ENCODE results near the gene ZNF292.
"Not testable (repeated sequence)": the region's sequence is repeated elsewhere in the genome, so short reads cannot be mapped to it uniquely, and the experiment has no call there.

The ZNF292 gene

GRCh38 chr6:87213364-87213763 is 58.0 kb downstream of the ZNF292 start:
- peak overlapping the region; percentile 28 for H3K27ac Mint-ChIP-seq
- H3K4me1 Mint-ChIP-seq (ENCODE audit: low read depth): peaks cover 30% of the 10 kb centered on the region
- no peaks in the 10 kb centered on the region for H3K27me3 Mint-ChIP-seq (ENCODE audit: low read depth)
- H3K4me3 Mint-ChIP-seq: no peak overlapping the region
- peaks cover 16% of the 10 kb centered on the region for H3K36me3 Mint-ChIP-seq (ENCODE audit: low read depth)
- H3K9me3 Mint-ChIP-seq: no peaks in the 10 kb centered on the region

GRCh38 chr6:87214831-87215230 is 59.5 kb downstream of the ZNF292 start:
- Mint-ChIP-seq H3K27me3 (ENCODE audit: low read depth) (no peaks in the 10 kb centered on the region), H3K36me3 (ENCODE audit: low read depth) (peaks cover 20% of the 10 kb centered on the region), H3K4me1 (ENCODE audit: low read depth) (peaks cover 23% of the 10 kb centered on the region), H3K9me3 (no peaks in the 10 kb centered on the region), H3K27ac (no peak overlapping the region), H3K4me3 (no peak overlapping the region)

GRCh38 chr6:87220997-87221396 is 65.6 kb downstream of the ZNF292 start:
- no peaks in the 10 kb centered on the region for H3K9me3 Mint-ChIP-seq
- H3K27me3 Mint-ChIP-seq (ENCODE audit: low read depth): no peaks in the 10 kb centered on the region
- H3K27ac Mint-ChIP-seq: no peak overlapping the region
- H3K4me3 Mint-ChIP-seq: no peak overlapping the region
- H3K4me1 Mint-ChIP-seq (ENCODE audit: low read depth): peaks cover 1% of the 10 kb centered on the region
- H3K36me3 Mint-ChIP-seq (ENCODE audit: low read depth): peaks cover 46% of the 10 kb centered on the region

GRCh38 chr6:87222676-87223075 is 67.3 kb downstream of the ZNF292 start:
- Mint-ChIP-seq H3K4me1 (ENCODE audit: low read depth) (peaks cover 1% of the 10 kb centered on the region), H3K36me3 (ENCODE audit: low read depth) (peaks cover 48% of the 10 kb centered on the region), H3K27me3 (ENCODE audit: low read depth) (no peaks in the 10 kb centered on the region), H3K27ac (no peak overlapping the region), H3K9me3 (no peaks in the 10 kb centered on the region), H3K4me3 (no peak overlapping the region)

GRCh38 chr6:87224971-87225370 is 69.6 kb downstream of the ZNF292 start:
- H3K4me1 Mint-ChIP-seq (ENCODE audit: low read depth): peaks cover 1% of the 10 kb centered on the region
- H3K27ac Mint-ChIP-seq: no peak overlapping the region
- no peak overlapping the region for H3K4me3 Mint-ChIP-seq
- peaks cover 59% of the 10 kb centered on the region for H3K36me3 Mint-ChIP-seq (ENCODE audit: low read depth)
- H3K9me3 Mint-ChIP-seq: no peaks in the 10 kb centered on the region
- no peaks in the 10 kb centered on the region for H3K27me3 Mint-ChIP-seq (ENCODE audit: low read depth)

GRCh38 chr6:87225511-87225910 is 70.1 kb downstream of the ZNF292 start:
- H3K4me3 Mint-ChIP-seq: no peak overlapping the region
- no peak overlapping the region for H3K27ac Mint-ChIP-seq
- H3K27me3 Mint-ChIP-seq (ENCODE audit: low read depth): no peaks in the 10 kb centered on the region
- peaks cover 60% of the 10 kb centered on the region for H3K36me3 Mint-ChIP-seq (ENCODE audit: low read depth)
- H3K4me1 Mint-ChIP-seq (ENCODE audit: low read depth): peaks cover 1% of the 10 kb centered on the region
- no peaks in the 10 kb centered on the region for H3K9me3 Mint-ChIP-seq

- peaks cover 1% of the 10 kb centered on the region for H3K4me1 Mint-ChIP-seq (ENCODE audit: low read depth)
- H3K27ac Mint-ChIP-seq: no peak overlapping the region
- no peak overlapping the region for H3K4me3 Mint-ChIP-seq
- H3K9me3 Mint-ChIP-seq: no peaks in the 10 kb centered on the region
- H3K36me3 Mint-ChIP-seq (ENCODE audit: low read depth): peaks cover 56% of the 10 kb centered on the region
- H3K27me3 Mint-ChIP-seq (ENCODE audit: low read depth): no peaks in the 10 kb centered on the region
Measured at GRCh38 chr6:87225937-87226336, 70.6 kb downstream of the ZNF292 start.

GRCh38 chr6:87230801-87231200 is 75.4 kb downstream of the ZNF292 start:
- no peak overlapping the region for H3K4me3 Mint-ChIP-seq
- H3K27me3 Mint-ChIP-seq (ENCODE audit: low read depth): no peaks in the 10 kb centered on the region
- H3K27ac Mint-ChIP-seq: no peak overlapping the region
- peaks cover 8% of the 10 kb centered on the region for H3K4me1 Mint-ChIP-seq (ENCODE audit: low read depth)
- peaks cover 31% of the 10 kb centered on the region for H3K36me3 Mint-ChIP-seq (ENCODE audit: low read depth)
- no peaks in the 10 kb centered on the region for H3K9me3 Mint-ChIP-seq

- H3K4me3 Mint-ChIP-seq: no peak overlapping the region
- H3K27ac Mint-ChIP-seq: no peak overlapping the region
- H3K27me3 Mint-ChIP-seq (ENCODE audit: low read depth): no peaks in the 10 kb centered on the region
- H3K4me1 Mint-ChIP-seq (ENCODE audit: low read depth): peaks cover 9% of the 10 kb centered on the region
- no peaks in the 10 kb centered on the region for H3K9me3 Mint-ChIP-seq
- peaks cover 12% of the 10 kb centered on the region for H3K36me3 Mint-ChIP-seq (ENCODE audit: low read depth)
Measured at GRCh38 chr6:87237804-87238203, 82.4 kb downstream of the ZNF292 start.

- not testable (repeated sequence) for H3K9me3 Mint-ChIP-seq; H3K27me3 Mint-ChIP-seq (ENCODE audit: low read depth); H3K4me3 Mint-ChIP-seq; H3K4me1 Mint-ChIP-seq (ENCODE audit: low read depth); H3K27ac Mint-ChIP-seq
- peaks cover 12% of the 10 kb centered on the region for H3K36me3 Mint-ChIP-seq (ENCODE audit: low read depth)
Measured at GRCh38 chr6:87239098-87239635, 83.8 kb downstream of the ZNF292 start.

GRCh38 chr6:87241304-87241703 is 85.9 kb downstream of the ZNF292 start:
- H3K27me3 Mint-ChIP-seq (ENCODE audit: low read depth): no peaks in the 10 kb centered on the region
- H3K36me3 Mint-ChIP-seq (ENCODE audit: low read depth): peaks cover 13% of the 10 kb centered on the region
- H3K9me3 Mint-ChIP-seq: no peaks in the 10 kb centered on the region
- H3K4me3 Mint-ChIP-seq: no peak overlapping the region
- peaks cover 4% of the 10 kb centered on the region for H3K4me1 Mint-ChIP-seq (ENCODE audit: low read depth)
- H3K27ac Mint-ChIP-seq: no peak overlapping the region

- Mint-ChIP-seq H3K9me3 (no peaks in the 10 kb centered on the region), H3K27me3 (ENCODE audit: low read depth) (no peaks in the 10 kb centered on the region), H3K4me3 (no peak overlapping the region), H3K36me3 (ENCODE audit: low read depth) (peaks cover 15% of the 10 kb centered on the region), H3K4me1 (ENCODE audit: low read depth) (peaks cover 1% of the 10 kb centered on the region), H3K27ac (no peak overlapping the region)
Measured at GRCh38 chr6:87242311-87242710, 86.9 kb downstream of the ZNF292 start.

GRCh38 chr6:87243812-87244211 is 88.4 kb downstream of the ZNF292 start:
- Mint-ChIP-seq H3K36me3 (ENCODE audit: low read depth) (peaks cover 14% of the 10 kb centered on the region), H3K27me3 (ENCODE audit: low read depth) (no peaks in the 10 kb centered on the region), H3K27ac (no peak overlapping the region), H3K9me3 (no peaks in the 10 kb centered on the region), H3K4me3 (no peak overlapping the region), H3K4me1 (ENCODE audit: low read depth) (no peaks in the 10 kb centered on the region)

GRCh38 chr6:87244380-87244779 is 89.0 kb downstream of the ZNF292 start:
- Mint-ChIP-seq H3K36me3 (ENCODE audit: low read depth) (peaks cover 20% of the 10 kb centered on the region), H3K9me3 (no peaks in the 10 kb centered on the region), H3K4me3 (no peak overlapping the region), H3K27me3 (ENCODE audit: low read depth) (no peaks in the 10 kb centered on the region), H3K27ac (no peak overlapping the region), H3K4me1 (ENCODE audit: low read depth) (no peaks in the 10 kb centered on the region)

- Mint-ChIP-seq H3K36me3 (ENCODE audit: low read depth) (peaks cover 41% of the 10 kb centered on the region), H3K4me3 (no peak overlapping the region), H3K27me3 (ENCODE audit: low read depth) (no peaks in the 10 kb centered on the region), H3K27ac (peak overlapping the region; percentile 15), H3K9me3 (no peaks in the 10 kb centered on the region), H3K4me1 (ENCODE audit: low read depth) (peaks cover 9% of the 10 kb centered on the region)
Measured at GRCh38 chr6:87250019-87250418, 94.7 kb downstream of the ZNF292 start.

- Mint-ChIP-seq H3K9me3 (no peaks in the 10 kb centered on the region), H3K4me3 (no peak overlapping the region), H3K27ac (no peak overlapping the region), H3K36me3 (ENCODE audit: low read depth) (peaks cover 51% of the 10 kb centered on the region), H3K4me1 (ENCODE audit: low read depth) (peaks cover 9% of the 10 kb centered on the region), H3K27me3 (ENCODE audit: low read depth) (no peaks in the 10 kb centered on the region)
Measured at GRCh38 chr6:87251225-87251624, 95.9 kb downstream of the ZNF292 start.

Data from T-helper 1 cell treated with Interleukin-12 subunit alpha and Interleukin-12 subunit beta and Interleukin-4 antibody, amounts not matched to agents 30 μg/mL and 1 μg/mL, for 36 hours (primary cell).